T1000 (cell line): ENCODE results near the gene CD9.

Experiments
- DNase-seq: peaks from one replicate; lab custom pipeline; 2025; ENCODE audit warnings: mixed read lengths; lab: John Stamatoyannopoulos, UW

The CD9 gene

DNA sequence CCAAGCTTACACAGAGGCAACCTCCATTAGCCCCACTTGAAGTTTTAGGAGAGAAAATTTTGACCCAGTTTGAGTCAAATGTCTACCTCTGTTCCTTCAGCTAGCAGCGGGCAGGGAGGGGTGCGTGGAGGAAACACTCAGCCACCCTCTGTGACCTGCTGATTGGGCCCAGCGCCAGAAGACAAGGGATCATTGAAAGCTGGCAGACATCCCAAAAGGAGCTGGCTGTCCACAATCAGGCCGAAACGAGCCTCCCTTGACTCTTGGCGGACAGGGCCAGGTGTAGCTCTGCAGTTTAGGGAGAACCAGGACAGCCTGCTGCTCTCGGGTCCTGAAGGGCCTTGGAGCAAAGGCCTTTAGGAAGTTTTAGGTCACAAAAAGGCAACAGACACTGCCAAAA lies 41.3 kb downstream of the CD9 start:
- DNase-seq = no peak

DNA sequence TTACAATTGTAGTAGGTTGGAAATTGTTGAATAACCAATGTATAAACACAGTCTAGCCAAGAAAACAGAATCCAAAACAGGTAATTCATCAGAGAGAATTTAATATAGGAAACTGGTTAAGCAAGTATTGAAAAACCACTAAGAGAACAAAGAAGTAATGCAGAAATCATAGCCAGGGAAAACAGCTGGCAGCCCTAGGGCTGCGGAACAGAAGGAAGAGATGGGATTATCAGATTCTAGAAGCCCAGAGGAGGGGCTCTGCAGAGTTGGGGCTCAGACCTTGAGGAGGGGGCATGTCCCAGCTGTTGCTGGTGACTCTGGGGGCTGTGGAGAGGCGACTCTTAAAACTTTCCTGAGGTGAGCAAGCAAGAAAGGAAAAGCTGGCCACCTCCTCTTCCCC lies 49.4 kb downstream of the CD9 start:
- no peak for DNase-seq

DNA sequence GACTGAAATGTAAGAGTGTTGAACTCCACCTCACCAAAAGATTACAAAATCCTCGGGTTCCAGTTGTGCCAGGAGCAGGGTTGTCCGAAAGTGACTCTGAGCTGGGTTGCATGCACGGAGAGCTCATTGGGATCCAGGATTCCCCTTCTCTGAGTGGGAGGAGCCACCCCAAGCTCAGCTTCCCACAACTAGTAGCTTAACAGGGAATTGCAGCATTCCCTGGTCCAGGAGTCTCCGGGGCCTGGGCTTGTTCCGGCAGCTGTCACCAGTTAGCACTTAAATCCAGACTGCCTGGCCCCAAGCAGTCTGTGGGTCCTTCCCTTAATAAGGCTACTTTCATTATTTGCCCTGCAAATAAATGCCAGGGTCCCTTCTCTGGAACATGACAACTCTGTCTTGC lies 50.1 kb downstream of the CD9 start:
- DNase-seq = no peak

DNA sequence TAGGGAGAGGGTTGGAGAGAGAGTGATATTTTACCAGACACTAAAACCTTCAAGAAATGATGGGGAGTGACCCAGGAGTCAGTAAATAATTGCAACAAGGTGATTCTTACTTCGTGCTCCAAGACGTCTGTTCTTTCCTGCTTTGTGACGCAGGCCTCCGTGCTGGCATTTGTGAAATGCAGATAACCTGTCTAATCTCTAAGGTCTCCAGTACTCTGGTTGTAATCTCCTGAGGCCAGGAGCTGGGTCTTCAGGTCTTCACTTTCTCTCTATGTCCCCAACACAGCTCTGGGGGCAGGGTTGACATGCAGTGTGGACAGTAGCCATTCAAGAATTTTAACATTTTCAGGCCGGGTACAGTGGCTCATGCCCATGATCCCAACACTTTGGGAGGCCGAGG lies 53.1 kb downstream of the CD9 start:
- DNase-seq = no peak

DNA sequence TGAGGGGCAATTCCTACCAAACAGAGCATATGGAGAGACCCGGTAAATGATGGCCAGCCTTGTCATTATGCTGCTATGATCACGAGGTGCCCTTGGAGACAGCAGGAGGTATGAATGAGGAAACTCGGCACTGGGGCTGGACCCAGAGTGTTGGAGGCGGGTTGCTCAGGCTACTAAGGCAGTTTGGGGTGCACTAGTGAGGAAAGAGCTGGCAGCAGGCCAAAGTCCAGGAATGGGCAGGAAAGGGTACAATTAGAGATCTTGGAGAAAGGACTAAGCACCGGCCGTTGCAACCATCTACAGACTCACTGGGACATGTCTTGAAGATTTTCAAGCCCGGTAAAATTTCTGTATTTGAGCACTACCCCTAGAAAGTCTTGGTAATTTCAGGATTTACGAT lies 54.3 kb downstream of the CD9 start:
- DNase-seq = no peak

DNA sequence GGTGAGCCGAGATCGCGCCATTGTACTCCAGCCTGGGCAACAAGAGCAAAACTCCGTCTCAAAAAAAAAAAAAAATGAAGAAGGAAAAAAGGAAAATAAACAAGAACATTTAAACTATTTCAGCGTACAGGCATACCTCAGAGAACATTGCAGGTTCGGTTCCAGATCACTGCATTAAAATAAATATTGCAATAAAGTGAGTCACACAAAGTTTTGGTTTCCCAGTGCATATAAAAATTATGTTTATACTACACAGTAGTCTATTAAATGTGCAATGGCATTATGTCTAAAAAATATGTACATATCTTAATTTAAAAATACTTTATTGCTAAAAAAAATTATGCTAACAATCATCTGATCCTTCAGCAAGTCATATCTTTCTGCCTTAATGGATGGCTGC lies 56.8 kb downstream of the CD9 start:
- DNase-seq = no peak

DNA sequence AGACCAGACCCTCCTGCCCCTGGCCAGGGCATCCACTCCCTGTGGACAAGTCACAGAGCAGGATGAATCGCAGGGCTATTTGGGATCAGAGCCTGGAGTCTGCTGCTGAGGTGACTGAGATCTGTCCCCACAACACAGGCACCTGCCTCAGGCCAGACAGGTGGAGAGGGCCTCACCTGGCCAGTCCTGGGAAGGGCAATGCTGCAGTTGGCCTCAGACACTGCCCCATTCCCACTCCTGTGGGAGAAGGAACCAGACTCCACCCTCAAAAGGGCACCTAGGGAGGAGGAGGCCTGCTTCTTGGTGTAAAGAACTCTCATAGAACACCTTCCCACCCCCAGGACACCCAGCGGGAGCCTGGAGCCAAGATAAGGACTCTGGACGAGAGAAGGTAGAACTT lies 62.0 kb downstream of the CD9 start:
- DNase-seq = no peak

DNA sequence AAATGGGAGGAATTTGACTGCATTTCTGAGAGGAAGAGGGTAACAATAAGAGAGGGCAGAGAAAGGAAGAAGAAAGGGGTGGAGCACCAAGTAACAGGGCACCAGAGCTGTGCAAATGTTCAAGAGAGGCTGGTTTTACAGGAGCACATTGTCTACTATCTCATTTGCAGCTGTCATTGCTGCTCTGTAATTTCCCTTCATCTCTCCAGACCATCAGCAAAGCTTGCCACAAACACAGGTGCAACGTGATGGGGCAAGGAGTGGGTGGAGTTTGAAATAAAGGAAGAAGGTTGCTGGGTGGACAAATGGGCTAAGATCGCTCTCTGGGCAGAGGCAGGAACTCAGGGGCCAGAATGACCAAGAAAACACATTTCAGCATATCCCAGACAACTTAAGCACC lies 62.4 kb downstream of the CD9 start:
- no peak for DNase-seq

DNA sequence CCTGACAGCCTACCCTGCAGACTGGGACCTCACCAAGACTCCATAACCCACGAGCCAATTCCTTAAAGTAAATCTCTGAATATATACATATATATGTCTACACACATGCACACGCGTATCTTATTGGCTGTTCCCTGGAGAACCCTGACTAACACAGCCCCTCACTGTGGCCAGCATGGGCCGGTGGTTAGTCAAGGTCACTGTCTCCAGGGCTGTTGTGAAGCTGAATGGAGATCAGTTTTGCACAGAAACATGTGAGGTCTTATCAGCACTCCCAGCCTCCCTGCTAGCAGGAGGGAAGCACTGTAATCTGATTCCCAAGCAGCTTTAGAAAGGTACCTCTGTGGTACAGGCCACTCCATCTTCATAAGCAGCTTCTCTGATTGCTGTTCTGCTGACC lies 63.7 kb downstream of the CD9 start:
- DNase-seq = no peak

DNA sequence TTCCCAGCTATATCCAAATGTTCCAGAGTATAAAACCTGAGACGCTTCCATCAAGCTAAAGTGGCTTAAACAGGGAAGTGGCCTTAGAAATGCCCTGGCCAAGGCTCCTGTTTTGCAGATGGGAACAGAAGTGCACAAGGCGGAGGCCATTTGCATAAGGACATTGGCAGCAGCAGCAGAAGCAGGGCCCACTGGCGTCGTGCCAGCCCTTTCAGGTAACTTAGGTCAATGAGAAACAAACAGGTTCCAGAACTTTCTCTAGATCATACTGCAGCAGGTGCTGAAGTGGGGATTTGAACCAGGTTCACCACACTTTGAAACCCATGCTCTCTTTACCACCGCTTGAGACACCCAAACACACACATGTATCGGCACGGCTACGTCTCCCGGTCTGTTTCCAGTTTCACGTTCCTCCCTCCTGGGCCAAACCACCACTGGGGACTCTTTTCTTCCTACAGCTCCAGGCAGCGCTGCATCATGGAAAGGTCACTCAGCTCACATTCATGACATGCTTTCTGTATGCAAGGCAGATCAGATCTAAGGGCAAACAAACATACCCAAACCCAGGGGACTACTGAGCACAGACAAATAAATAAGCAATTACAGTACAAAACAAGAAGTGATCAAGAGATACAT lies 64.3 kb downstream of the CD9 start:
- DNase-seq = peak; percentile 39

DNA sequence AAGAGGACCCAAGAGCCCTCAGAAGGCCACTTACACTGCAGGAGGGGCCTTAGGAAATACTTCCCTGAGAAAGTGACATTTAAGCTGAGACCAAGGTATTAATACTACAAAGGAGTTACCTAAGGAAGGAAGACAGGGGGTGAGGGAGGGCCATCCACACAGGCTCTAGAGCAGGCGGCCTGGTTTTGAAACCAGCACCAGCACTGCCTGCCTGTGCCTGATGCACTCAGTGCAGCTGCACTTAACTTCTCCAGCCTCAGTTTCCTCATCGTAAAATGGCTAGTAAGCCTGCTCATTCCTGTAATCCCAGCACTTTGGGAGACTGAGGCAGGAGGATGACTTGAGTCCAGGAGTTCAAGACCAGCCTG lies 64.8 kb downstream of the CD9 start:
- DNase-seq = no peak

DNA sequence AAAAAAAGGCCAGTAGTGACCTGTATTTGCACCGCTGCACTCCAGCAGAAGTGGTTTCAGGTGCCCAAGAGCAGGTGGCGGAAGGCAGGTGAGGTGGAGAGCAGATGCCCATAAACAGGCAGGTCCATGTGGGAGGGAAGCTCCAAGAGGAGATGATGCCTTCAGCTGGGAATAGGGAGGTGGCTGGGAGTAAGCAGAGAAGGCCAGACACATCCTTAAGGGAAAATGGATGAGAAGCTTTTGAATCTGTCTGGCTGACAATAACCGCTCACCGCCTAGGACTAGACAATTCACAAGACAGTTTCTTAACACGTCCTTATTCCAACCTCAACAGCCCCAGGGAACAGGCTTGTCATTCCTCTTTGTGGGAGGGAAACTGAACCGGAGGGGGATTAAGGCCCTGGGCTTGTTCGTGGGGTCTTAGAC lies 66.4 kb downstream of the CD9 start:
- DNase-seq = no peak

DNA sequence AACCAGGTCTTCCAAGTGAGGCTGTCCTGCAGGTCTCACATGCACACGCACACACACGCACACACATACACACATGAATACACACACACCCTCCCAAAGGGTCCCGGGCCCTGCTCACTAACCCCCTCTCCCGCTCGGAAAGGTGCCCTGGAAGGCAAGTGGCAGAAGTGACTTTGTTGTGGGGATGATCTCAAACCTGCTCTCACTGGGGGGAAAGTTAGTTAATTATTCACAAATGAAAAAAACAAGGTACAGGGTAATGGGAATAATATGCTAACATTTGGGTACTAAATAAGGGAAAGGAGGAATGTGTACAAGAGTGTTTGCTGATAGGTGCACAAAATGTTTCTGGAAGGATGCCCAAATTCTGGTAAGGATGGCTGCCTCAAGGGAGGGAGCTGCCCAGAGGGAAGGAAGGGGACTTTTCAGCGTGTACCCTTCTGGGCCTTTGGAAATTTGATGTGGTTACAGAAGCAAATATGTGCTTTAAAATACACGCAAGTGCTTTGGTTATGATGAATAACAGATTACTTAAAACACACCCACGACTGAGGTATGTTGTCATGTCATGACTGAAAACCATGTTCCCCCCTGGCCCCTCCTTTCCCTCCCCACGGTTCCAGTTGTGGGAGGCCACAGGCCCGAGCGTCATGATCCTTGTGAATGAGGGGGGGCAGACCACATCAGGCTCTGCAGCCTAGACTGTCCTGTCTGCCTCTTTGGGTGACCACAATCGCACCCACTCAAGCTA lies 66.9 kb downstream of the CD9 start:
- no peak for DNase-seq

DNA sequence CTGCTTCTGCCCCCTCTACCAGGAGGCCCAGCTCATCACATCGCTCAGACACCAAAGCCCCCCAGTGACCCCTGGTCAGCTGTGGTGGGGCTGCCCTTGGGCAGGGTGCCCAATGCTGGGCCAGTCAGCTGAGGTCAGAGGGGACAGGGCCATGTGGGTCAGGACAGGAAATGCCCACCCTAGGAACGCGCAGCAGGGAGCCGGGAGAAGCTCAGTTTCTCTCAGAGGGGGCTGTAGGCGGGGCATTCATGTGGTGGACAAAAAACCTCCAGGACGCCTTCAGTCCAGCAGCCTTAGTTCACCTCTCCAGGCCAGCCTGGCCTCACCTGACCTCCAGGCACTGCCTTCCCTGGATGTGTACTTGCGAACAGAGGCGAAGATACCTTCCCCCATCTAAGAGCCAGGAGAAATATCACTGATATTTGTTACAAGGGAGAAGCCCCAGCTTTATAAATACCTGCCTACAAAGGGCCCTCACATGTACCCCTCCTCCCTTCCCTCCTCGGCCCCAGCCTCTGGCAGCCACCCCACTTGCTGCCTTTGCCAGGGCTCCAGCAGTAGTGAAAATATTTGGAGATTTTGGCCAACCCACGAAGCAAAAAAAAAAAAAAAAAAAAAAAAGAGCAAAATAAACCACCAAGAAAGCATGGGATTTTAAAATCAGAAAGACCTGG lies 68.4 kb downstream of the CD9 start:
- DNase-seq = no peak

DNA sequence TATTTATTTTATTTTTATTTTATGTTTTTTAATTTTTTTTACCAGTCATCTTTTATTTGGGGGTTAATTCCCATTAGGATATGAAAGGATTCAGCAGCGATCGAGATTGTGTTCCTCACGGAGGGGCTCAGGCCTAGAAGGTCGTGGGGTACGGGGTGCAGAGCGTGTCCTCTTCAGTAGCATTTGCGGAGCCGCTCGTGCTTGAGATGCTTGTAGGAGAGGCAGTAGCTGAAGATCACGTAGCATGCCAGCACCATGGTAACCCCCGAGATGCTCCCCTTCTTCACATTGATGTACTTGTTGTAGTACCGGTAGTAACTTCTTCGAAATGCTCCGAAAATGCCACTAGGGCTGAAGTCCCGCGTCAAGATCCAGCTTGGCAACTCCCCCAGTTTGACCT lies 69.8 kb downstream of the CD9 start:
- DNase-seq = no peak

DNA sequence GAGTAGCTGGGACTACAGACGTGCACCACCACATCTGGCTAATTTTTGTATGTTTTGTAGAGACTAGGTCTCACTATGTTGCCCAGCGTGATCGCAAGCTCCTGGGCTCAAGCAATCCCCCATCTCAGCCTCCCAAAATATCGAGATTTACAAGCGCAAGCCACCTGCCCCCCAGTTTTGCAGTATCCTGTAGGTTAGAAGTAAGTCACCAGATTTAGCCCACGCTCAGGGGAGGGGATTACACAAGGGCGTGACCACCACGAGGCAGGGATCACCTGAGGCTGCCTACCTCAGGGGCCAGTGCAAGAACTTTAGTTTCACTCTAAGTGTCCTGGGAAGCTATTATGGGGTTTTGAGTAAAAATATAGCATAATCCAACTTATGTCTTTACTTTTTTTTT lies 71.1 kb downstream of the CD9 start:
- DNase-seq = no peak

DNA sequence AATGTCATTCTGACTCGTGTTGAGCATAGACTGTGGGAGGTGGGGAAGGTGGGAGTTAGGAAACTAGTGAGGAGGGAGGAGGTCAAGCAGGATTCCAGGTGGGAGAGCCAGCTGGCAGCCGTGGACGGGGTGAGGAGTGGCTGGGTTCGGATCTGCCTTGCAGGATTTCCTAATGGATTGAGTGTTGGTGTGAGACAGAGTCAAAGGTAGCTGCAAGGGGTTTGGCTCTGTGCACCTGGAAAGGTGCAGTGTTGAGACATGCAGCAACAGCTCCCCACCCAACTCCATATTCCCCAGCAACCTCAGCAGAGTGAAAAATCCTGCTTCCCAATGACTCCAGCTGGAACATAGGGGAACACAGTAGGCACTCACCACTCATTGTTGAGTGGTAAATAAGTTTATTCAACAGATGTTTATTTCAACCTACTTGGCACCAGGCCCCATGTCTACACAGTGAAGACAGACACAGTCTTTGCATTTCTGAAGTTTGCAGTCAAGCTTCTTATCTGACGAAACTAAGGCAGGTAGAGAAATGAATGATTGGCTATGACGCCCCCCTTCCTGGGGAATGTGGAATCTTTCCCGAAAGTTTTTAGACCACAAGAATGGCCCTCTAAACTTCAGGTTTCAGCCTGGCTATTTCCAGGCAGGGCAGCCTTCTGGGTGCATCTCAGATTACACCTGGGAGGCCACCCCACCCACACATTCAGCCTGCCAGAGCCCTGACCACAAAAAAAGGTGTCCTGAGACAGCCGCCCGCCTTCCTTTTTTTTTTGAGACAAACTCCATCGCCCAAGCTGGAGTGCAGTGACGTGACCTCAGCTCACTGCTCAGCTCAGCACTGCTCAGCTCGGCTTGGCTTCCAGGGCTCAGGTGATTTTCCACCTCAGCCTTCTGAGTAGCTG lies 72.4 kb downstream of the CD9 start:
- DNase-seq = no peak

DNA sequence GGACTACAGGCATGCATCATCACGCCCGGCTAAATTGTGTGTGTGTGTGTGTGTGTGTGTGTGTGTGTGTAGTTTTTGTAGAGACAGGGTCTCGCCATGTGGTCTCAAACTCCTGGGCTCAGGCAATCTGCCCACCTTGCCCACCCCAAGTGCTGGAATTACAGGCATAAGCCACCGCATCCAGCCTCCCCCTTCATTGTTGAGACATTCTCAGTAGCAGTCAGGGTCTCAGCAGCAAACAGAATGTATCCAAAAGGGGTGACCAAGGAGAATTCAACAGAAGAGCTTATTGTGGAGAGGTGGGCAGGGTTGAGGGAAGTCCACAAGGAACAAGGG lies 73.0 kb downstream of the CD9 start:
- DNase-seq = no peak

DNA sequence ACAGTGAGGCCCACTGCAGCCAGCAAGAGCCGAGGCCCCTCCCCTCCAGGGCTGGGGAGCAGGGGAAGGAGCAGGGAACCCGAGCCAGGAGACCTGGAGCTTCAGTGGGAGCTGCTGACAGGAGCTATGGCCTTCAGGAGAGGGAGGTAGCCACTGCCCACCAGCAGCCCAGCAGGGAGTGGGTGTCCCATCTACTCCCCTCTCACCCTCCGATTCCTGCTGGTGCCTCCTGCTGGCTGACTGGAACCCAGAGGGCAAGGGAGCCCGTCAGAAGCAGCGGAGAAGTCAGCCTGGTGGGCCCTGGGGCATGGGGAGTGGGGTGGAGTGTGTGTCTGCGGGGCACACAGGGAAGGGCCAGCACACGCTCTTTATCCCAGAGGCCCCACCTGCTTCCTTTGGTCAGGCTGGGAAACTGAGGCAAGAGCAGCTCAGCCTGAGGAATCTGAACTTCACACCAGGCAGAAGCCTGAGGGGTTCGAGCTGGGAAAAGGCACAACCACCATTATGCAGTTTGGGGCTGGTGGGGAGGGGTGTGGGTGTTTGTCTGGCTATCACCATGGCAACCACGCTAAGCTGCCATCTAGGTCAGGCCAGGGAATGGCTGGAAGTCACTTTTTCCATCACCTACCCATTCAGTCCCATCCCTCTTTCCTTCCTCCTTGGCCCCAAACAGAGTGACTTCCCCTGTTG lies 73.5 kb downstream of the CD9 start:
- DNase-seq = no peak

DNA sequence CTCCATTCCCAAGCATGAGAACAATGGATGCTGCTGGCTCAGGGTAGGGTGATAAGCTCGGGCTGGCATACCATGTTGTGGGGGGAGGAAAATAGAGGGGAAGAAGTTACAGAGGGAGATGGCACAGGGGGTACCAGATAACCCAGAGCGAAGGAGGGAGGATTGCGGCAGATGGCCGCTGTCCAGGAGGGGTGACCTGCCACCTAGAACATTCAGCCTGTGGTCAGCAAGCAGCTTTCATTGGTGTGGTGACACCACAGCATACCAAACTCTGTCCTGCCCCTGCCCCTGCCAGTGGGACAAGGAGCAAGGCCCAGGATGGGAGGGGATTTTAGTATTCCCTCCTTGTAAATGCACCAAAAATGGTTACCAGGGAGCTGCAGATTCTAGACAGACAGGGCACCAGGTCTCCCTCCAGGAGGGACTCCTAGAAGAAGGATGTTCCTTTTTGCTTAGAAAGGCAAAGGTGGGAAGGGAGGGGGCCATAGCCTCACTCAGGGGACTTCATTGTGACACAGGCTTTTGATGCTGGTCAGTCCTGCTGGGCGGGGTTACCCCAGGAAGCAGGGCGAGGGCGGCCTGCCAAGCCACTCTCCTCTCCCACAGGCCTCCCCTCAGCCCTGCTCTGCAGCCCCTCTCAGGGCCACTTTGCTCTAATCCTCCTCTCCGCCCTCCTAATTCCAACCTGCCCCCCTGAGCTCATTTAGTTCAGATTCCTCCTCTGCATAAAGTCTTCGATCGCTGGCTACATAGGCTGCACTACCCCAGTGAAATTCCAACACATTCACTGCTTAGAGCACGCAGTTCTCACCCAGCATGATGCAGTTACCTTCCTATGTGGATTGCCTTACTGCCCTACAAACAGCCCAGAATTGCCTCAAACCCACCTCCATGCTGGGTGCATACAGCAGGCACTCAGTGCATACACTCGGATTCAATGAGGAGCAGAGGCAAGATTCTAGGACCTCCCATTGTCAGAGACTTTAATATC lies 74.3 kb downstream of the CD9 start:
- DNase-seq = no peak
